Activated T-cell treated with anti-CD3 and anti-CD28 coated beads for 4 hours (primary cell): Measurements from ENCODE around the gene BPHL.
A peak's percentile ranks its signal among the peaks of the same experiment; 100 is the strongest.
"Not testable (repeated sequence)": the region's sequence is repeated elsewhere in the genome, so short reads cannot be mapped to it uniquely, and the experiment has no call there.

Experiments used
- DNase-seq: peaks from one replicate; pipeline ENCODE4 v3.0.0-alpha.2; 2020

Gene BPHL

DNA sequence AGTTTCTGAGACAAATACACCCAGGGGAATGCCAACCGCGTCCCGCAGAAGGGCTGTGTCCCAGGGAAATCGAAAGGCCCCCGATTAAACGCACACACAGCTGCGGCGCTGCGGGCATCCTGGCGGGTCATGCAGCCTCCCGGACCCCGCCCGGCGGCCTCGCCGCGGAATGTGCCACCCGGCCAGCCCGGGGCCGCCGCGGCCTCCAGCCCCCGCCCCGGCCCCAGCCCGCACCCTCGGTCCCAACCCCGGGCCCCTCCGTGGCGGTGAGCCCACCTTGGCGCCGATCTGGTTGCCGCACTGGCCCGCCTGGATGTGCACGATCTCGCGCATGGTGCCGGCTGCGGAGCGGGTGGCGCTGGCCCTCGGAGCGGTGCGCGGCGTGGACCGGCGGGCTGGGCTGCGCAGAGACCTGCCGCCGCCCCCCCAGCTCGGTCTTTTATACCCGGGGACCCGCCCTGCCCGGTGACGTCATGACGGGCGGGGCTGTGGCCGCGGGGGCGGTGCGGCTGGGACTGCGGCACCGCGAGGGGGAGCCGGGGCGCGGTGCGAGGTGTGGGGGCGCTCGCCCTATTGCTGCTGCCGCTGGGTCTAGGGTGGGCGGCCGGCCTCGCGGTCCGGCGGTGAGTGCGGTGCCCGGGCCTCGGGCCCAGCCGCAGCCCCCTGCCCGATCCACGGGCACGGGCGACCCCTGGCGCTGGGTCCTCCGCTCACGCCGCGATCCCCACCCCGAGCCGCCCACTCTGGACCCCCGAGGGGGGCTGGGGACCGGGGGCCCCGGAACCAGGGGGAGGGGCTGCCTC is 38.8 kb downstream of the BPHL start, which contains the start of gene TUBB2A:
TUBB2A (minus strand) TSS at position 414 of the 803 bp plus-strand sequence; CDS start at position 333, 81 bp downstream.
- DNase-seq, result peak; percentile 91

- peak; percentile 62 for DNase-seq
Observed at GRCh38 chr6:3159805-3160781, 41.6 kb downstream of the BPHL start.

GRCh38 chr6:3162067-3162497 is 43.6 kb downstream of the BPHL start:
- DNase-seq, result no peak

DNA sequence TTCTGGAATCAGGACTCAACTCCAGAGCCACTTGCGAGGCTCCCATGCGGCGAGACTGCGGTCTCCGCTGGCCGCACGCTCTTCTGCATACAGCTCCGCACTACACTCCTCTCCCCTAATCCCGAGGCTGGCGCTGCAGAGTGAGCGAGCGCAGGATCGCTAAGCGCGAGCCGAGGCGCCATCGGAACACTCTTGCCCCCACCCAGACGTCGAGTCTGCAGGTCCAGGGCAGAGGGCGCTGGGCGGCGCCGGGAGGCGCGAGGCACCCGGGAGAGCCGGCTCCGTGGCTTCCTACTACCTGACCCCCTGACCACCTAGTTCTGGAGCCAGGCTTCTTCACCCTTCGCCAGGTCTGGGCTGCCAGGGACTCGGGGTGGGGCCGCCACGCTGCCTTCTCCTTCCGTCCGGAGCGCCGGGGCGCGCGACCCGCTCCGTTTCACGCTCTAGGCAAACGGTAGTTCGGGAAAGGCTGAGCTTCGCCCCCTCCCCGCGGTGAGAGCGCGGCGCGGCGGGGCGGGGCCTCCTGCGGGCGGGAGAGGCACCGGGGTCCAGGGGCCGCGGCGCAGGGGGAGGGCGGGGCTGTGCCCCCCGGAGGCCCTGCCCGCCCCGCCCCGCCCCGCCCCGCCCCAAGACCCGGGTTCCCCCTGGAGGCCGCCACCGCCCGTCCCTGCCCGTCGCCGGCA is 44.2 kb downstream of the BPHL start:
- peak; percentile 24 for DNase-seq

DNA sequence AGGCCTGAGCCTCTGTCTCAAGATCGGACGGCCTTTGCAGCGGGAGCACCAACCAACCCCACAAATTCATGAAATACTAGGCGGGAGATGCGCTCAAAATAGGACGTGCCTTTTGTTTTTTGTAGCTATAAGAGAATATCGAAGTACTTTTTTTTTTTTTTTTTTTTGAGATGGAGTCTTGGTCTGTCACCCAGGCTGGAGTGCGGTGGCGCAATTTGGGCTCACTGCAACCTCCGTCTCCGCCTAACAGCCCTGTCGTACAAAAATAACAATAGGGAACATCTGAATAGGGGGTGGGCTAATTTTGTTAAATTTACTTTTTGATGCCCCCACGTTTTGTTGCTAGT is 44.7 kb downstream of the BPHL start:
- no peak for DNase-seq

DNA sequence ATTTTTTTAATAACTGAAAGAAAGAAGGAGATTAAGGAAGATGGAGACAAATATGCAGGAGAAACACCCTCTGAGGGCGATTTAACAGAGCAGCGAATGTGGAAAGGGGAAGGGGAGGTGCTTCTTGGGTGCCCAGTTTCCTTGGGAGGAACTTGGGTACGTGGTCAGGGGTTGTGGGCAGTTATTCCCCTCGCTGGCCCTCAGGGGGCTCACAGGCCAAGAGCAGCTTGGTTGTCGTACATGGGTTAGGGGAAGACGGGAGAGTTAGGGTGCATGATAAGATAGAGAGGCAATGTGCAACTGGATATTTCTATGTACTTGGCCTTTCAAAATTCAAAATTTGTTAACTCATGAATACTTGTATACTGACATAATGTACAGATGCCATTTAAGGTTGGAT is 45.9 kb downstream of the BPHL start:
- DNase-seq, result no peak

GRCh38 chr6:3165631-3166534 is 47.4 kb downstream of the BPHL start:
- no peak for DNase-seq

DNA sequence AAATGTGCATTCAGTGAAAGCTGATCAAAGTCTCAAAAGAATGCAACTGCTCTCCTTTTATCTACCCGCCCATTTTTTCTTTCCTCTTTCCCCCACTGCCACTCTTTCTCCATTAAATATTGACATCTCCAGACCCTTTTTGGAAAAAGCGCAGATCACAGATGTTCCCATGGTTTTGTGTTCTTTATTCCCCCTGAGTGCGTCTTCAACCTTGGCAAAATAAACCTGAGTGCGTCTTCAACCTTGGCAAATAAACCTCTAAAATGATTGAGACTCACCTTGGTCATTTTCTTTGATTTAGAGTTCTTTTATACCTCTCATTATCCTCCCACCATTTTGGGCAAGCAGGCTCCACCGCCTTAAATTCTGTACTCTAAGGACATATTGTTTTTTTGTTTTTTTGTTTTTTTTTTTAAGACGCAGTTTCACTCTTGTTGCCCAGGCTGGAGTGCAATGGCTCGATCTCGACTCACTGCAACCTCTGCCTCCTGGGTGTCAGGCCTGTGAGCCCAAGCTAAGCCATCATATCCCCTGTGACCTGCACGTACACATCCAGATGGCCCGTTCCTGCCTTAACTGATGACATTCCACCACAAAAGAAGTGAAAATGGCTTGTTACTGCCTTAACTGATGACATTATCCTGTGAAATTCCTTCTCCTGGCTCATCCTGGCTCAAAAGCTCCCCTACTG is 48.2 kb downstream of the BPHL start:
- not testable (repeated sequence) for DNase-seq

DNA sequence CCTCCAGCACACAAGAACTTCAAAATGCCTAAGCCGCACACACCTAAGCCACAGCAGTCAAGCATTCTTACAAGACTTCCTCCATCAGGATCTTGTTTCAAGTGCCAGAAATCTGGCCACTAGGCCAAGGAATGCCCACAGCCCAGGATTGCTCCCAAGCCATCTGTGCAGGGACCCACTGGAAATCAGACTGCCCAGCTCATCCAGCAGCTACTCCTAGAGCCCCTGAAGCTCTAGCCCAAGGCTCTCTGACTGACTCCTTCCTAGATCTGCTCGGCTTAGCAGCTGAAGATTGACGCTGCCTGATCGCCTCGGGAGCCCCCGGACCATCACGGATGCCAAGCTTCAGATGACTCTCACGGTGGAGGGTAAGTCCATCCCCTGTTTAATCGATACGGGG is 49.5 kb downstream of the BPHL start:
- not testable (repeated sequence) for DNase-seq

DNA sequence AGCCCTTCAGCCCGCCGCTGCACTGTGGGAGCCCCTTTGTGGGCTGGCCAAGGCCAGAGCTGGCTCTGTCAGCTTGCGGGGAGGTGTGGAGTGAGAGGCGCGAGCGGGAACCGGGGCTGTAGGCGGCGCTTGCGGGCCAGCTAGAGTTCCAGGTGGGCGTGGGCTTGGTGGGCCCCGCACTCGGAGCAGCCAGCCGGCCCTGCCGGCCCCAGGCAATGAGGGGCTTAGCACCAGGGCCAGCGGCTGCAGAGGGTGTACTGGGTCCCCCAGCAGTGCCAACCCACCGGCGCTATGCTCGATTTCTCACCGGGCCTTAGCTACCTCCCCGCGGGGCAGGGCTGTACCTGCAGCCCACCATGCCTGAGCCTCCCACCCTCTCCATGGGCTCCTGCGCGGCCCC is 52.2 kb downstream of the BPHL start:
- DNase-seq, result not testable (repeated sequence)

- DNase-seq, result not testable (repeated sequence)
Observed at GRCh38 chr6:3171313-3172175, 53.0 kb downstream of the BPHL start.

- not testable (repeated sequence) for DNase-seq
Observed at GRCh38 chr6:3172789-3173188, 54.3 kb downstream of the BPHL start.

GRCh38 chr6:3173636-3174089 is 55.2 kb downstream of the BPHL start:
- DNase-seq, result not testable (repeated sequence)

- no peak for DNase-seq
Observed at GRCh38 chr6:3175715-3176402, 57.3 kb downstream of the BPHL start.

DNA sequence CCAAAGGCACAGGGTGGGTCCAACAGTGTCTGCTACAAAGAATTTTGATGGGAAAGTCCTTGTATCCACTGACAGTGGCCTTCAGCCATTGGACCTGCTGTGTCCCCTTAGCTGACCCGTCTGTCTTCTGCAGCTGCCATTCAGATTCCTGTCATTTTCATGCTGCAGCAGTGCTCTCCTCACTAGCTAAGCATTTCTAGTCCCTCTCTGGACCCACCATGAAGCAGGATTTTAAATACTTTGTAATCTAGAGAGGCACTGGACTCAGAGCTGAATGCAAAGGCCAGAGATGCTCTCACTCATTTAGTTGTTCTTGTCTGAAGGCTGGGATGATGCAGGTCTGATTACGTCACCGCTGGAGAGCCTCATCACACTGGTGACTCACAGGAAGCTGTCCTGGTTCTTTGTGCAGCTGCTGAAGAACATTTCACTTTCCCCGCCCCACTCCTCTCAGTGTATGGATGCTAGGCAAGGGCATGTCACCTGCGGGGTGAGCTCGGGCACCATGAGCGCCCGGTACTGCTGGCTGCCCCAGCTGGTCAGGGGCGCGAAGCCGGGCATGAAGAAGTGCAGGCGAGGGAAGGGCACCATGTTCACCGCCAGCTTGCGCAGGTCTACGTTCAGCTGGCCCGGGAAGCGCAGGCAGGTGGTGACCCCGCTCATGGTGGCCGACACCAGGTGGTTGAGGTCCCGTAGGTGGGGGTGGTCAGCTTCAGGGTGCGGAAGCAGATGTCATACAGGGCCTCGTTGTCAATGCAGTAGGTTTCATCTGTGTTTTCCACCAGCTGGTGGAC is 58.2 kb downstream of the BPHL start:
- peak; percentile 31 for DNase-seq

- DNase-seq, result not testable (repeated sequence)
Observed at GRCh38 chr6:3178666-3179065, 60.2 kb downstream of the BPHL start.

DNA sequence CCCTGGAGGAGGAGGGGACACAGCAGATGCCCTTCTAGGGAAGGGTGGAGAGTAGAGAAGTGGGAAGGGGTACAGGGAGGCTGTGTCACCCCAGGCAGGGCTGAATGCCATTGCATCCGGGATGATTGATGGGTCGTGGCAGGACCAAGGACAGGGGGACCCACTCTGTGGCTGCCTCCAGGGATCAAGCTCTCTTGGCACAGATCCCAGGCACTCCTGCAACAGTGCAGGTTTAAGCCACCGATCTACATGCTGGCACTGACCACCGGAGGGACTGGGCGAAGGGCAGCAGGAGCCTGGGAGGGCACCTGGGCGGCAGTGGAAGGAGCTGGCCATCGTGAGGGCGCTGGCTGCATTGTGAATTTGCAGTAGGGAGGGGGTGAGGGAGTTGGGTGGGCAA is 61.4 kb downstream of the BPHL start:
- DNase-seq, result not testable (repeated sequence)

DNA sequence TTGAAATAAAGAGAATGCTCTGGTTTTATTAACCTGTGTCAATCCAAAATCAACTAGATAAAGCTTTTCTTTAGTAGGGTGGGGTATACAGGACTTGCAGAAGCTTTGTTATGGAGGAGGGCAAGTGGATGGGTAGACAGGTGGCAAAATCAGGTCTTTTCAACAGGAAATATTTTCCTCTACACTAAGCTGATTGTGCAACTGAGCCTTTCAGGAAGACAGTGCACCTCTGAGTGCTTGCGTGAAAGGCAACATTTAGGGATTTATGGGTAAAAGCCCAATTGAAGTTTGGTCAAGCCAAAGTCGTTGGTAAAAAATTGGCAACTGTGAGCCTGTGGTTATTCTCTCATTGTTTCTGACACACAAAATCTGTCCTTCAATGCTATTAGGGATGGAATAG is 62.6 kb downstream of the BPHL start:
- no peak for DNase-seq

GRCh38 chr6:3183066-3183465 is 64.6 kb downstream of the BPHL start:
- no peak for DNase-seq
